ENCODE data around the gene WDR4. TPM values are rescaled to one million over a fixed set of nuclear protein-coding genes. Genes with fewer than 3 reads are reported as not detected.
"Not testable (repeated sequence)": the region's sequence is repeated elsewhere in the genome, so short reads cannot be mapped to it uniquely, and the experiment has no call there.

The WDR4 gene
- total and polyA plus RNA-seq, 5 donors, result 3.7 to 7.7 (median 4.7) TPM

- ATAC-seq; H3K27ac ChIP-seq (ENCODE audit: low read length); DNase-seq; H3K27me3 ChIP-seq (ENCODE audit: control insufficient read depth, insufficient read depth); intact Hi-C loops (cut with DNase I); H3K4me1 ChIP-seq (ENCODE audit: control insufficient read depth, insufficient read depth, low read length); H3K4me3 ChIP-seq (ENCODE audit: low read length); H3K9me3 ChIP-seq (ENCODE audit: control insufficient read depth, low read length): not testable (repeated sequence)
- WGBS, result 86% methylated on average over 10 of the region's 10 CpGs
Observed at GRCh38 chr21:42875811-42876210, 3.5 kb downstream of the WDR4 start.

GRCh38 chr21:42873096-42873495 lies 6.2 kb downstream of the WDR4 start:
- ATAC-seq, result no peak
- H3K4me3 ChIP-seq (ENCODE audit: low read length), result no peak overlapping the region
- H3K4me1 ChIP-seq (ENCODE audit: control insufficient read depth, insufficient read depth, low read length), result no peaks in the 10 kb centered on the region
- intact Hi-C loops (cut with DNase I), result no loop called here
- 89% methylated on average over 7 of the region's 7 CpGs for whole genome bisulfite sequencing
- H3K27ac ChIP-seq (ENCODE audit: low read length), result no peak overlapping the region
- H3K27me3 ChIP-seq (ENCODE audit: control insufficient read depth, insufficient read depth), result no peaks in the 10 kb centered on the region
- no peaks in the 10 kb centered on the region for H3K9me3 ChIP-seq (ENCODE audit: control insufficient read depth, low read length)
- DNase-seq, result peak in 1 of 3 donors; percentile 6

- Histone ChIP-seq H3K27ac (ENCODE audit: low read length) (no peak overlapping the region), H3K9me3 (ENCODE audit: control insufficient read depth, low read length) (no peaks in the 10 kb centered on the region), H3K4me3 (ENCODE audit: low read length) (no peak overlapping the region), H3K4me1 (ENCODE audit: control insufficient read depth, insufficient read depth, low read length) (no peaks in the 10 kb centered on the region), H3K27me3 (ENCODE audit: control insufficient read depth, insufficient read depth) (no peaks in the 10 kb centered on the region)
- intact Hi-C loops (cut with DNase I), result no loop called here
- DNase-seq (no peak), ATAC-seq (no peak)
- WGBS, result 93% methylated on average over 10 of the region's 10 CpGs
Observed at GRCh38 chr21:42868196-42868595, 11.1 kb downstream of the WDR4 start.

- H3K27me3 ChIP-seq (ENCODE audit: control insufficient read depth, insufficient read depth), result no peaks in the 10 kb centered on the region
- intact Hi-C loops (cut with DNase I), result no loop called here
- H3K4me3 ChIP-seq (ENCODE audit: low read length), result no peak overlapping the region
- no peaks in the 10 kb centered on the region for H3K4me1 ChIP-seq (ENCODE audit: control insufficient read depth, insufficient read depth, low read length)
- no peaks in the 10 kb centered on the region for H3K9me3 ChIP-seq (ENCODE audit: control insufficient read depth, low read length)
- WGBS, result 69% methylated on average over 8 of the region's 8 CpGs
- ATAC-seq, result peak in 1 of 2 donors; percentile 3
- H3K27ac ChIP-seq (ENCODE audit: low read length), result no peak overlapping the region
- peak in 2 of 3 donors; percentile 64 to 84 for DNase-seq
Observed at GRCh38 chr21:42865776-42866160, 13.6 kb downstream of the WDR4 start.

GRCh38 chr21:42864815-42865775 lies 14.2 kb downstream of the WDR4 start:
- 80% methylated on average over 26 of the region's 26 CpGs for WGBS
- no peak overlapping the region for H3K4me3 ChIP-seq (ENCODE audit: low read length)
- no peaks in the 10 kb centered on the region for H3K4me1 ChIP-seq (ENCODE audit: control insufficient read depth, insufficient read depth, low read length)
- no peaks in the 10 kb centered on the region for H3K27me3 ChIP-seq (ENCODE audit: control insufficient read depth, insufficient read depth)
- H3K9me3 ChIP-seq (ENCODE audit: control insufficient read depth, low read length), result no peaks in the 10 kb centered on the region
- DNase-seq (peak in 1 of 3 donors; percentile 61), ATAC-seq (peak in 1 of 2 donors; percentile 7)
- intact Hi-C loops (cut with DNase I), result no loop called here
- no peak overlapping the region for H3K27ac ChIP-seq (ENCODE audit: low read length)

- ATAC-seq (no peak), DNase-seq (peak in 1 of 3 donors; percentile 51)
- Histone ChIP-seq H3K4me1 (ENCODE audit: control insufficient read depth, insufficient read depth, low read length) (no peaks in the 10 kb centered on the region), H3K9me3 (ENCODE audit: control insufficient read depth, low read length) (no peaks in the 10 kb centered on the region), H3K27ac (ENCODE audit: low read length) (no peak overlapping the region), H3K27me3 (ENCODE audit: control insufficient read depth, insufficient read depth) (no peaks in the 10 kb centered on the region), H3K4me3 (ENCODE audit: low read length) (no peak overlapping the region)
- 88% methylated on average over 14 of the region's 14 CpGs for WGBS
- intact Hi-C loops (cut with DNase I), result no loop called here
Observed at GRCh38 chr21:42864286-42864685, 15.1 kb downstream of the WDR4 start.

- DNase-seq (no peak), ATAC-seq (no peak)
- Histone ChIP-seq H3K4me1 (ENCODE audit: control insufficient read depth, insufficient read depth, low read length) (no peaks in the 10 kb centered on the region), H3K9me3 (ENCODE audit: control insufficient read depth, low read length) (no peaks in the 10 kb centered on the region), H3K27me3 (ENCODE audit: control insufficient read depth, insufficient read depth) (no peaks in the 10 kb centered on the region), H3K4me3 (ENCODE audit: low read length) (no peak overlapping the region), H3K27ac (ENCODE audit: low read length) (no peak overlapping the region)
- 89% methylated on average over 13 of the region's 13 CpGs for WGBS
- intact Hi-C loops (cut with DNase I), result no loop called here
Observed at GRCh38 chr21:42863504-42863870, 15.9 kb downstream of the WDR4 start.

GRCh38 chr21:42862774-42863503 lies 16.4 kb downstream of the WDR4 start:
- intact Hi-C loops (cut with DNase I), result no loop called here
- Histone ChIP-seq H3K4me1 (ENCODE audit: control insufficient read depth, insufficient read depth, low read length) (no peaks in the 10 kb centered on the region), H3K27me3 (ENCODE audit: control insufficient read depth, insufficient read depth) (no peaks in the 10 kb centered on the region), H3K4me3 (ENCODE audit: low read length) (no peak overlapping the region), H3K9me3 (ENCODE audit: control insufficient read depth, low read length) (no peaks in the 10 kb centered on the region), H3K27ac (ENCODE audit: low read length) (no peak overlapping the region)
- WGBS, result 94% methylated on average over 21 of the region's 21 CpGs
- DNase-seq (peak in 1 of 3 donors; percentile 34), ATAC-seq (no peak)

GRCh38 chr21:42861848-42862400 lies 17.4 kb downstream of the WDR4 start:
- WGBS, result 71% methylated on average over 29 of the region's 29 CpGs
- DNase-seq (peak in 1 of 3 donors; percentile 35), ATAC-seq (peak in 1 of 2 donors; percentile 19)
- Histone ChIP-seq H3K27ac (ENCODE audit: low read length) (no peak overlapping the region), H3K4me1 (ENCODE audit: control insufficient read depth, insufficient read depth, low read length) (no peaks in the 10 kb centered on the region), H3K9me3 (ENCODE audit: control insufficient read depth, low read length) (no peaks in the 10 kb centered on the region), H3K27me3 (ENCODE audit: control insufficient read depth, insufficient read depth) (no peaks in the 10 kb centered on the region), H3K4me3 (ENCODE audit: low read length) (no peak overlapping the region)
- intact Hi-C loops (cut with DNase I), result no loop called here

GRCh38 chr21:42861311-42861847 lies 18.0 kb downstream of the WDR4 start:
- Histone ChIP-seq H3K4me3 (ENCODE audit: low read length) (no peak overlapping the region), H3K9me3 (ENCODE audit: control insufficient read depth, low read length) (no peaks in the 10 kb centered on the region), H3K27ac (ENCODE audit: low read length) (no peak overlapping the region), H3K27me3 (ENCODE audit: control insufficient read depth, insufficient read depth) (no peaks in the 10 kb centered on the region), H3K4me1 (ENCODE audit: control insufficient read depth, insufficient read depth, low read length) (no peaks in the 10 kb centered on the region)
- intact Hi-C loops (cut with DNase I), result no loop called here
- ATAC-seq (no peak), DNase-seq (no peak)
- 74% methylated on average over 10 of the region's 10 CpGs for WGBS

GRCh38 chr21:42860345-42860744 lies 19.0 kb downstream of the WDR4 start:
- Histone ChIP-seq H3K27me3 (ENCODE audit: control insufficient read depth, insufficient read depth) (no peaks in the 10 kb centered on the region), H3K9me3 (ENCODE audit: control insufficient read depth, low read length) (no peaks in the 10 kb centered on the region), H3K27ac (ENCODE audit: low read length) (no peak overlapping the region), H3K4me3 (ENCODE audit: low read length) (no peak overlapping the region), H3K4me1 (ENCODE audit: control insufficient read depth, insufficient read depth, low read length) (no peaks in the 10 kb centered on the region)
- 97% methylated on average over 17 of the region's 17 CpGs for WGBS
- DNase-seq (no peak), ATAC-seq (no peak)
- intact Hi-C loops (cut with DNase I), result no loop called here
